Measurements from ENCODE around the gene MRPS10.

GRCh38 chr6:42226645-42227143, 9.0 kb upstream of the MRPS10 start:
- TF ChIP-seq POLR2A (IDR thresholded peaks at IDR 0.05; ENCODE audit: low read depth, low read length), result no peak
- TF ChIP-seq POLR2AphosphoS5 (IDR thresholded peaks at IDR 0.05; ENCODE audit: low read depth, low read length), result no peak
